Measurements from ENCODE around the gene MOAP1. TPM values are rescaled to one million over a fixed set of nuclear protein-coding genes. Genes with fewer than 3 reads are reported as not detected.
"Not testable (repeated sequence)": the region's sequence is repeated elsewhere in the genome, so short reads cannot be mapped to it uniquely, and the experiment has no call there.

Gene MOAP1
- total RNA-seq, result 22.9 TPM

- peak; percentile 93 for DNase-seq (ENCODE audit: low spot score)
- intact Hi-C loops (cut with DNase I), result no loop called here
- peak; percentile 96 for ATAC-seq
Observed at GRCh38 chr14:93184391-93185348, at the start of gene MOAP1, which contains the start of gene LYSET. Gene MOAP1 (minus strand): TSS chr14:93184897. CDS start chr14:93184242, 655 bp downstream. Gene LYSET (plus strand): TSS chr14:93185317. CDS start chr14:93185406, 89 bp downstream.

GRCh38 chr14:93233078-93233477 lies 48.4 kb upstream of the MOAP1 start:
- ATAC-seq; DNase-seq (ENCODE audit: low spot score); intact Hi-C loops (cut with DNase I): not testable (repeated sequence)

GRCh38 chr14:93232159-93232558 lies 47.5 kb upstream of the MOAP1 start:
- no peak for DNase-seq (ENCODE audit: low spot score)
- ATAC-seq, result no peak
- intact Hi-C loops (cut with DNase I), result no loop called here

- intact Hi-C loops (cut with DNase I), result no loop called here
- DNase-seq (ENCODE audit: low spot score) (no peak), ATAC-seq (peak; percentile 74)
Observed at GRCh38 chr14:93231129-93231979, 46.7 kb upstream of the MOAP1 start.

- ATAC-seq, result no peak
Observed at GRCh38 chr14:93230539-93230938, 45.8 kb upstream of the MOAP1 start.

GRCh38 chr14:93228550-93228949 lies 43.9 kb upstream of the MOAP1 start:
- DNase-seq (ENCODE audit: low spot score), result no peak
- no peak for ATAC-seq
- intact Hi-C loops (cut with DNase I), result loop anchor here (10.0 kb wide), 1 partner anchor 136 kb away; no protein-coding TSS in a partner anchor

More at GRCh38 chr14:93230539-93230938, 45.8 kb upstream of the MOAP1 start:
- DNase-seq (ENCODE audit: low spot score), result no peak
- intact Hi-C loops (cut with DNase I), result no loop called here

GRCh38 chr14:93223565-93223964 lies 38.9 kb upstream of the MOAP1 start:
- DNase-seq (ENCODE audit: low spot score) (no peak), ATAC-seq (no peak)
- intact Hi-C loops (cut with DNase I), result loop anchor here (10.0 kb wide), 1 partner anchor 141 kb away; no protein-coding TSS in a partner anchor

GRCh38 chr14:93220509-93220908 lies 35.8 kb upstream of the MOAP1 start:
- intact Hi-C loops (cut with DNase I), result loop anchor here (10.0 kb wide), 1 partner anchor 144 kb away; no protein-coding TSS in a partner anchor
- ATAC-seq (no peak), DNase-seq (ENCODE audit: low spot score) (no peak)

- ATAC-seq (no peak), DNase-seq (ENCODE audit: low spot score) (no peak)
- intact Hi-C loops (cut with DNase I), result no loop called here
Observed at GRCh38 chr14:93219103-93219726, 34.5 kb upstream of the MOAP1 start.

- ATAC-seq, result no peak
- intact Hi-C loops (cut with DNase I), result no loop called here
- DNase-seq (ENCODE audit: low spot score), result no peak
Observed at GRCh38 chr14:93214598-93214997, 29.9 kb upstream of the MOAP1 start.

GRCh38 chr14:93212432-93212831 lies 27.7 kb upstream of the MOAP1 start:
- DNase-seq (ENCODE audit: low spot score) (no peak), ATAC-seq (no peak)
- intact Hi-C loops (cut with DNase I), result no loop called here

- intact Hi-C loops (cut with DNase I), result no loop called here
- ATAC-seq, result peak; percentile 80
- DNase-seq (ENCODE audit: low spot score), result no peak
Observed at GRCh38 chr14:93207468-93208308, 23.0 kb upstream of the MOAP1 start.

GRCh38 chr14:93206793-93207467 lies 22.2 kb upstream of the MOAP1 start, which contains the start of the genes GON7 and UBR7:
Gene GON7 (minus strand): TSS chr14:93207065. CDS start chr14:93207037, 28 bp downstream.
Gene UBR7 (plus strand): TSS chr14:93207256. CDS start chr14:93207292, 36 bp downstream.
- intact Hi-C loops (cut with DNase I), result no loop called here
- ATAC-seq (peak; percentile 100), DNase-seq (ENCODE audit: low spot score) (peak; percentile 95)

- ATAC-seq (no peak), DNase-seq (ENCODE audit: low spot score) (no peak)
- intact Hi-C loops (cut with DNase I), result no loop called here
Observed at GRCh38 chr14:93201155-93201704, 16.5 kb upstream of the MOAP1 start.

- intact Hi-C loops (cut with DNase I), result no loop called here
- ATAC-seq (no peak), DNase-seq (ENCODE audit: low spot score) (no peak)
Observed at GRCh38 chr14:93200553-93200952, 15.9 kb upstream of the MOAP1 start.

GRCh38 chr14:93199031-93199430 lies 14.3 kb upstream of the MOAP1 start:
- DNase-seq (ENCODE audit: low spot score), result no peak

More at GRCh38 chr14:93199031-93199430, 14.3 kb upstream of the MOAP1 start:
- ATAC-seq, result no peak
- intact Hi-C loops (cut with DNase I), result no loop called here

Measured in sciatic nerve (tissue), 2 donors.